H1 (cell line): ENCODE data around the gene TRIM24. TPM values are rescaled to one million over a fixed set of nuclear protein-coding genes. Genes with fewer than 3 reads are reported as not detected.

Experiments
- POU5F1 ChIP-seq: IDR thresholded peaks from 2 replicates; pipeline ENCODE4 v1.6.1; 2011; ENCODE audit warnings: low read depth, mild to moderate bottlenecking, low read length, moderate library complexity
- RFX5 ChIP-seq: IDR thresholded peaks from 2 replicates; pipeline ENCODE4 v1.6.1; 2011; ENCODE audit warnings: low read depth, low read length, improper control_type of control experiment, borderline replicate concordance
- polyA plus RNA-seq, 7 experiments: library from polyadenylated mRNA; depleted of rRNA in 3 of 7; stranded (reverse) in 5 of 7; unstranded in 2 of 7; fragments of >200 nt in 5 of 7; fragments of 200-250 nt in 2 of 7; gene quantifications; 1 replicate in 5 of 7; 2 replicates in 1 of 7; 4 replicates in 1 of 7; pipeline versions ENCODE4 v1.2.1 to v1.2.3, GENCODE V29; 2011 to 2013; ENCODE audit warnings: missing spikeins in 2 of 7, mixed read lengths in 2 of 7
- total RNA-seq: library from RNA; stranded (reverse); fragmentation: NEBNext Ultra II Directional; extraction: Animal tissue kit (Norgen Biotek cat#: 25700); gene quantifications from 2 replicates; pipeline ENCODE4 v1.2.1, GENCODE V29; 2021
- TF ChIP-seq, protein P1 (sequence below): fragments of 300-600 bp; sonication (generic); IDR thresholded peaks from 2 replicates; pipeline ENCODE4 v1.7.1; 2012; ENCODE audit warnings: low read length, moderate library complexity, mild to moderate bottlenecking, inconsistent platforms; ENCODE audit not compliant: insufficient replicate concordance

TRIM24 gene
- total and polyA plus RNA-seq, 2 of the 8 experiments (the other 6 are each of a cell fraction or from before 2014, with no cell fraction given), result 67.6 to 149 TPM

DNA sequence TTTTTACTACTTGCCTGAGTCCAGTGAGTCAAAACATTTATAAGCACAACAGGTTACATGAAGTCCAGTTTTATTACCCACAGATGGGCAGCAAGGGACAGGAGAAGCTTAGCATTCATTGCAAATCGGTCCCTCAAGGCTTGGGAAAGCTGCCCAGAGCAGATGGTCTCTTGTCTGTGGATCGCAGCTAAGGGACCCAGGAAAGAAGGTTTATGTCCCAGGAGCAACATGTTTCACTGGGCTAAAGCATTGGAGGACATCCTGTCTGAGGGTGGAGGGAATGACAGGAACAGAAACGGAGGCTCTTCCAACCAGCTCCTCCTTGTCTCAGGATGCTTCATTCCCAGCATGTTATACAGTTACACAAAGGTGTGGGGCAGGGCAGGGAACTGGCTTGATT lies 39.3 kb downstream of the TRIM24 start (continued):
- TF ChIP-seq, protein P1, sequence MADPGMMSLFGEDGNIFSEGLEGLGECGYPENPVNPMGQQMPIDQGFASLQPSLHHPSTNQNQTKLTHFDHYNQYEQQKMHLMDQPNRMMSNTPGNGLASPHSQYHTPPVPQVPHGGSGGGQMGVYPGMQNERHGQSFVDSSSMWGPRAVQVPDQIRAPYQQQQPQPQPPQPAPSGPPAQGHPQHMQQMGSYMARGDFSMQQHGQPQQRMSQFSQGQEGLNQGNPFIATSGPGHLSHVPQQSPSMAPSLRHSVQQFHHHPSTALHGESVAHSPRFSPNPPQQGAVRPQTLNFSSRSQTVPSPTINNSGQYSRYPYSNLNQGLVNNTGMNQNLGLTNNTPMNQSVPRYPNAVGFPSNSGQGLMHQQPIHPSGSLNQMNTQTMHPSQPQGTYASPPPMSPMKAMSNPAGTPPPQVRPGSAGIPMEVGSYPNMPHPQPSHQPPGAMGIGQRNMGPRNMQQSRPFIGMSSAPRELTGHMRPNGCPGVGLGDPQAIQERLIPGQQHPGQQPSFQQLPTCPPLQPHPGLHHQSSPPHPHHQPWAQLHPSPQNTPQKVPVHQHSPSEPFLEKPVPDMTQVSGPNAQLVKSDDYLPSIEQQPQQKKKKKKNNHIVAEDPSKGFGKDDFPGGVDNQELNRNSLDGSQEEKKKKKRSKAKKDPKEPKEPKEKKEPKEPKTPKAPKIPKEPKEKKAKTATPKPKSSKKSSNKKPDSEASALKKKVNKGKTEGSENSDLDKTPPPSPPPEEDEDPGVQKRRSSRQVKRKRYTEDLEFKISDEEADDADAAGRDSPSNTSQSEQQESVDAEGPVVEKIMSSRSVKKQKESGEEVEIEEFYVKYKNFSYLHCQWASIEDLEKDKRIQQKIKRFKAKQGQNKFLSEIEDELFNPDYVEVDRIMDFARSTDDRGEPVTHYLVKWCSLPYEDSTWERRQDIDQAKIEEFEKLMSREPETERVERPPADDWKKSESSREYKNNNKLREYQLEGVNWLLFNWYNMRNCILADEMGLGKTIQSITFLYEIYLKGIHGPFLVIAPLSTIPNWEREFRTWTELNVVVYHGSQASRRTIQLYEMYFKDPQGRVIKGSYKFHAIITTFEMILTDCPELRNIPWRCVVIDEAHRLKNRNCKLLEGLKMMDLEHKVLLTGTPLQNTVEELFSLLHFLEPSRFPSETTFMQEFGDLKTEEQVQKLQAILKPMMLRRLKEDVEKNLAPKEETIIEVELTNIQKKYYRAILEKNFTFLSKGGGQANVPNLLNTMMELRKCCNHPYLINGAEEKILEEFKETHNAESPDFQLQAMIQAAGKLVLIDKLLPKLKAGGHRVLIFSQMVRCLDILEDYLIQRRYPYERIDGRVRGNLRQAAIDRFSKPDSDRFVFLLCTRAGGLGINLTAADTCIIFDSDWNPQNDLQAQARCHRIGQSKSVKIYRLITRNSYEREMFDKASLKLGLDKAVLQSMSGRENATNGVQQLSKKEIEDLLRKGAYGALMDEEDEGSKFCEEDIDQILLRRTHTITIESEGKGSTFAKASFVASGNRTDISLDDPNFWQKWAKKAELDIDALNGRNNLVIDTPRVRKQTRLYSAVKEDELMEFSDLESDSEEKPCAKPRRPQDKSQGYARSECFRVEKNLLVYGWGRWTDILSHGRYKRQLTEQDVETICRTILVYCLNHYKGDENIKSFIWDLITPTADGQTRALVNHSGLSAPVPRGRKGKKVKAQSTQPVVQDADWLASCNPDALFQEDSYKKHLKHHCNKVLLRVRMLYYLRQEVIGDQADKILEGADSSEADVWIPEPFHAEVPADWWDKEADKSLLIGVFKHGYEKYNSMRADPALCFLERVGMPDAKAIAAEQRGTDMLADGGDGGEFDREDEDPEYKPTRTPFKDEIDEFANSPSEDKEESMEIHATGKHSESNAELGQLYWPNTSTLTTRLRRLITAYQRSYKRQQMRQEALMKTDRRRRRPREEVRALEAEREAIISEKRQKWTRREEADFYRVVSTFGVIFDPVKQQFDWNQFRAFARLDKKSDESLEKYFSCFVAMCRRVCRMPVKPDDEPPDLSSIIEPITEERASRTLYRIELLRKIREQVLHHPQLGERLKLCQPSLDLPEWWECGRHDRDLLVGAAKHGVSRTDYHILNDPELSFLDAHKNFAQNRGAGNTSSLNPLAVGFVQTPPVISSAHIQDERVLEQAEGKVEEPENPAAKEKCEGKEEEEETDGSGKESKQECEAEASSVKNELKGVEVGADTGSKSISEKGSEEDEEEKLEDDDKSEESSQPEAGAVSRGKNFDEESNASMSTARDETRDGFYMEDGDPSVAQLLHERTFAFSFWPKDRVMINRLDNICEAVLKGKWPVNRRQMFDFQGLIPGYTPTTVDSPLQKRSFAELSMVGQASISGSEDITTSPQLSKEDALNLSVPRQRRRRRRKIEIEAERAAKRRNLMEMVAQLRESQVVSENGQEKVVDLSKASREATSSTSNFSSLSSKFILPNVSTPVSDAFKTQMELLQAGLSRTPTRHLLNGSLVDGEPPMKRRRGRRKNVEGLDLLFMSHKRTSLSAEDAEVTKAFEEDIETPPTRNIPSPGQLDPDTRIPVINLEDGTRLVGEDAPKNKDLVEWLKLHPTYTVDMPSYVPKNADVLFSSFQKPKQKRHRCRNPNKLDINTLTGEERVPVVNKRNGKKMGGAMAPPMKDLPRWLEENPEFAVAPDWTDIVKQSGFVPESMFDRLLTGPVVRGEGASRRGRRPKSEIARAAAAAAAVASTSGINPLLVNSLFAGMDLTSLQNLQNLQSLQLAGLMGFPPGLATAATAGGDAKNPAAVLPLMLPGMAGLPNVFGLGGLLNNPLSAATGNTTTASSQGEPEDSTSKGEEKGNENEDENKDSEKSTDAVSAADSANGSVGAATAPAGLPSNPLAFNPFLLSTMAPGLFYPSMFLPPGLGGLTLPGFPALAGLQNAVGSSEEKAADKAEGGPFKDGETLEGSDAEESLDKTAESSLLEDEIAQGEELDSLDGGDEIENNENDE, result no peak
- TF ChIP-seq RFX5, result no peak
- TF ChIP-seq POU5F1, result no peak
